HepG2 (cell line): ENCODE data around the gene ANKRD22. TPM values are rescaled to one million over a fixed set of nuclear protein-coding genes. Genes with fewer than 3 reads are reported as not detected.

Experiments used
- ATAC-seq: fragments of 200-7000 bp; cut with Tn5 transposase; 3 replicates; pipeline ENCODE4 v1.9.1; 2020; ENCODE audit warnings: mild to moderate bottlenecking, moderate library complexity
- BruUV-seq: library from RNA; stranded (reverse); fragments of 400-500 nt; replicated peaks from 2 replicates; lab custom pipeline; 2021; lab: Mats Ljungman, UMichigan
- CTCF ChIA-PET: fragments of 300-600 bp; formaldehyde crosslinking; extraction: SDS; loops from one replicate; lab custom pipeline; 2021; ENCODE audit warnings: low total read pairs, inconsistent platforms, low intra/inter-chr PET ratio; lab: Yijun Ruan, JAX
- POLR2A ChIA-PET: fragments of 350-600 bp; sonication (Branson Sonifier 250); formaldehyde crosslinking; loops from one replicate; lab custom pipeline; 2020; ENCODE audit warnings: antibody characterized with exemption, inconsistent platforms; lab: Yijun Ruan, JAX
- DNase-seq: peaks from one replicate; pipeline ENCODE4 v3.0.0-alpha.2; 2015; ENCODE audit warnings: low spot score
- FAIRE-seq: peaks from 3 replicates; lab custom pipeline; 2011; peaks lifted over from hg19 to GRCh38; lab: Jason Lieb, UNC
- H2AFZ ChIP-seq: one replicate; pipeline ENCODE4 v1.6.1; 2011; ENCODE audit warnings: low read length, inconsistent platforms
- H3K27ac ChIP-seq: fragments of 300-600 bp; 3 replicates; pipeline ENCODE4 v1.8.0; 2011; ENCODE audit warnings: mixed run types, mild to moderate bottlenecking, mixed read lengths, low read length, inconsistent platforms; ENCODE audit not compliant: insufficient read depth; ENCODE audit errors: extremely low read length
- H3K27me3 ChIP-seq, 2 experiments: fragments of 200-600 bp in 1 of 2; 2 replicates in 1 of 2; 3 replicates in 1 of 2; pipeline versions ENCODE4 v1.6.0 to v1.8.0; 2011; ENCODE audit warnings: low read length in 2 of 2, mild to moderate bottlenecking in 2 of 2, moderate library complexity in 2 of 2, inconsistent platforms in 1 of 2; ENCODE audit not compliant: insufficient read depth in 2 of 2, control insufficient read depth in 1 of 2
- H3K36me3 ChIP-seq, 2 experiments: fragments of 200-600 bp in 1 of 2; replicated peaks in 1 of 2; 2 replicates in 1 of 2; 3 replicates in 1 of 2; pipeline versions ENCODE4 v1.5.1 to v1.8.0; 2011; ENCODE audit warnings: low read length in 2 of 2, inconsistent platforms in 1 of 2; ENCODE audit not compliant: insufficient read depth in 2 of 2, control insufficient read depth in 1 of 2
- H3K4me1 ChIP-seq: 2 replicates; pipeline ENCODE4 v1.5.1; 2012; ENCODE audit warnings: low read length, inconsistent platforms; ENCODE audit not compliant: insufficient read depth
- H3K4me2 ChIP-seq: 2 replicates; pipeline ENCODE4 v1.6.0; 2011; ENCODE audit warnings: low read depth, low read length, inconsistent platforms
- H3K4me3 ChIP-seq, 3 experiments: fragments of 200-600 bp in 1 of 3; sonication (generic), shearing (Covaris generic) in 1 of 3; replicated peaks in 1 of 3; 2 replicates each; pipeline ENCODE4 v1.5.1; 2011 to 2016; ENCODE audit warnings: low read length in 3 of 3, inconsistent platforms in 2 of 3, low read depth in 2 of 3, mild to moderate bottlenecking in 2 of 3, control low read depth in 1 of 3, mixed read lengths in 1 of 3; ENCODE audit not compliant: insufficient read depth in 1 of 3
- H3K79me2 ChIP-seq: one replicate; pipeline ENCODE4 v1.6.1; 2011; ENCODE audit warnings: low read length, inconsistent platforms; ENCODE audit not compliant: insufficient read depth
- H3K9ac ChIP-seq: 2 replicates; pipeline ENCODE4 v1.6.0; 2011; ENCODE audit warnings: mild to moderate bottlenecking, low read depth, low read length, inconsistent platforms; ENCODE audit not compliant: insufficient read depth
- H3K9me3 ChIP-seq: 2 replicates; pipeline ENCODE4 v1.5.1; 2012; ENCODE audit warnings: mild to moderate bottlenecking, low read length
- H4K20me1 ChIP-seq: 2 replicates; pipeline ENCODE4 v1.6.0; 2011; ENCODE audit warnings: inconsistent platforms, mild to moderate bottlenecking, low read length, moderate library complexity; ENCODE audit not compliant: insufficient read depth
- AFF4 ChIP-seq: sonication (generic); formaldehyde crosslinking; IDR thresholded peaks from 2 replicates; pipeline ENCODE4 v1.4.0; 2020; ENCODE audit warnings: missing genetic modification reagents
- ATF4 ChIP-seq, 2 experiments: fragments of 450-650 bp in 1 of 2; sonication (generic) in 1 of 2; formaldehyde crosslinking; IDR thresholded peaks; 2 replicates each; pipeline versions ENCODE4 v1.5.0 to v1.8.0; 2020 to 2022; ENCODE audit warnings: mild to moderate bottlenecking in 1 of 2, missing genetic modification reagents in 1 of 2
- HCFC1 ChIP-seq: fragments of 150-350 bp; IDR thresholded peaks from 2 replicates; pipeline ENCODE4 v1.6.1; 2014; ENCODE audit warnings: low read depth, low read length
- HMG20A ChIP-seq: IDR thresholded peaks from 2 replicates; pipeline ENCODE4 v1.6.1; 2016; ENCODE audit warnings: borderline replicate concordance
- HMG20B ChIP-seq: conservative IDR thresholded peaks from 2 replicates; pipeline ENCODE4 v1.6.1; 2016; ENCODE audit warnings: missing genetic modification reagents, missing compliant biosample characterization
- MLXIP ChIP-seq: sonication (generic); formaldehyde crosslinking; IDR thresholded peaks from 2 replicates; pipeline ENCODE4 v1.9.0; 2021; ENCODE audit warnings: missing genetic modification reagents, borderline replicate concordance
- ZGPAT ChIP-seq: IDR thresholded peaks from 2 replicates; pipeline ENCODE4 v1.6.1; 2016; ENCODE audit warnings: mild to moderate bottlenecking
- ZNF496 ChIP-seq: sonication (generic); formaldehyde crosslinking; IDR thresholded peaks from 2 replicates; pipeline ENCODE4 v1.8.1; 2023; ENCODE audit warnings: mild to moderate bottlenecking, moderate library complexity, missing genetic modification reagents; ENCODE audit not compliant: insufficient replicate concordance
- ZNF782 ChIP-seq: sonication (generic); formaldehyde crosslinking; IDR thresholded peaks from 2 replicates; pipeline ENCODE4 v1.4.0; 2020; ENCODE audit warnings: missing genetic modification reagents, mild to moderate bottlenecking, borderline replicate concordance
- ZSCAN22 ChIP-seq: sonication (generic); formaldehyde crosslinking; IDR thresholded peaks from 2 replicates; pipeline ENCODE4 v1.4.0; 2020; ENCODE audit warnings: mild to moderate bottlenecking, missing genetic modification reagents
- WGBS: methylation state at CpG from one replicate; pipeline ENCODE4 v1.1.6; 2017; ENCODE audit warnings: low lambda C conversion rate; 5-methylcytosine and 5-hydroxymethylcytosine counted together
- in situ Hi-C: cut with HindIII; loops from 2 replicates; pipeline ENCODE4 v1.10.0; 2017; ENCODE audit warnings: low pct_unique_long_range_greater_than_20kb; ENCODE audit not compliant: extremely low pct_ligation_motif_present
- intact Hi-C: fragments of 100-400 bp; cut with micrococcal nuclease; formaldehyde crosslinking; loops from one replicate; pipeline ENCODE4 v1.10.0; 2022; ENCODE audit not compliant: unreplicated experiment
- polyA plus RNA-seq, 8 experiments: library from polyadenylated mRNA; depleted of rRNA in 3 of 8; stranded (reverse) in 7 of 8; unstranded in 1 of 8; fragments of >200 nt; fragmentation: Illumina TruSeq in 4 of 8; extraction: Trizol in 4 of 8; gene quantifications; 2 replicates each; pipeline versions ENCODE4 v1.2.1 to v1.2.3, GENCODE V29; 2011 to 2016; ENCODE audit warnings: low read depth in 4 of 8, missing spikeins in 1 of 8, mixed read lengths in 1 of 8; ENCODE audit not compliant: insufficient read depth in 1 of 8
- total RNA-seq, 5 experiments: library from RNA; depleted of rRNA; stranded (reverse); fragments of >200 nt; fragmentation: Illumina TruSeq; extraction: Trizol; gene quantifications; 2 replicates each; pipeline ENCODE4 v1.2.3, GENCODE V29; 2016; ENCODE audit warnings: low read depth in 1 of 5
- TF ChIP-seq, protein P1 (sequence below): sonication (generic); formaldehyde crosslinking; IDR thresholded peaks from 2 replicates; pipeline ENCODE4 v1.5.0; 2020; ENCODE audit warnings: missing genetic modification reagents
- TF ChIP-seq, protein P2 (sequence below): conservative IDR thresholded peaks from 2 replicates; pipeline ENCODE4 v1.6.1; 2018; ENCODE audit warnings: missing genetic modification reagents

Gene ANKRD22
- total and polyA plus RNA-seq, 2 of the 13 experiments (the other 11 are each of a cell fraction or from before 2014, with no cell fraction given), result not detected

GRCh38 chr10:88849234-88849633 is 2.4 kb downstream of the ANKRD22 start (continued):
- TF ChIP-seq HCFC1 (no peak), ZSCAN22 (CRISPR knock-in tag) (no peak), MLXIP (CRISPR knock-in tag) (no peak), ZGPAT (no peak)
- TF ChIP-seq, protein P1, sequence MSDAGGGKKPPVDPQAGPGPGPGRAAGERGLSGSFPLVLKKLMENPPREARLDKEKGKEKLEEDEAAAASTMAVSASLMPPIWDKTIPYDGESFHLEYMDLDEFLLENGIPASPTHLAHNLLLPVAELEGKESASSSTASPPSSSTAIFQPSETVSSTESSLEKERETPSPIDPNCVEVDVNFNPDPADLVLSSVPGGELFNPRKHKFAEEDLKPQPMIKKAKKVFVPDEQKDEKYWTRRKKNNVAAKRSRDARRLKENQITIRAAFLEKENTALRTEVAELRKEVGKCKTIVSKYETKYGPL, result no peak

DNA sequence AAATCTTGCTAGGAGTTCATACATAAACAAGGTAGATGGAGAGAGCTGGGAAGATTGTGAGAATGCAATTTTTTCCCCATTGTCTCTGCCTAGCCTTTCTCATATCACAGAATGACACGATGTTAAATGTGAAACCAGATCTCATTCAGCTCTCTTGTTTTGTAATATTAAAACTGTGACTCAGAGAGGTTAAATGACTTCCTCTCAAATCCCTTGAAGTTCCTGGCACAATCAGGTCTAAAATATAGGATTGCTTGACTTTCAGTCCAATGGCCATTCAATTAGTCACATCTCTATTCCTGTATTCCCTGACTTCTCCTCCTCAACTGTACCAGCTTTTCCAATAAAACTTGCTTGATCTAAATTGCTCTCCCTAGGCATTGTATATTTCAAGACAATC is 3.1 kb downstream of the ANKRD22 start:
- Histone ChIP-seq H3K4me3 (no peak overlapping the region), H3K79me2 (no peaks in the 10 kb centered on the region), H3K4me1 (no peaks in the 10 kb centered on the region), H3K9me3 (no peaks in the 10 kb centered on the region), H3K27ac (no peak overlapping the region), H3K27me3 (no peaks in the 10 kb centered on the region; a peak in 1 of 5 replicates), H2AFZ (no peak overlapping the region), H3K4me2 (no peak overlapping the region), H3K36me3 (no peaks in the 10 kb centered on the region), H3K9ac (no peak overlapping the region), H4K20me1 (no peaks in the 10 kb centered on the region)
- CTCF ChIA-PET, result no interaction called here
- POLR2A ChIA-PET, result no interaction called here
- intact Hi-C loops (no loop called here), in situ Hi-C loops (loop anchor here (25.0 kb wide), 1 partner anchor 364 kb away; the partner anchor contains the start of gene CH25H)
- WGBS, result 0% methylated on average over 1 of the region's 1 CpG
- DNase-seq (no peak), ATAC-seq (no peak), FAIRE-seq (no peak)
- BruUV-seq, result no TSS peak
- TF ChIP-seq, protein P2, sequence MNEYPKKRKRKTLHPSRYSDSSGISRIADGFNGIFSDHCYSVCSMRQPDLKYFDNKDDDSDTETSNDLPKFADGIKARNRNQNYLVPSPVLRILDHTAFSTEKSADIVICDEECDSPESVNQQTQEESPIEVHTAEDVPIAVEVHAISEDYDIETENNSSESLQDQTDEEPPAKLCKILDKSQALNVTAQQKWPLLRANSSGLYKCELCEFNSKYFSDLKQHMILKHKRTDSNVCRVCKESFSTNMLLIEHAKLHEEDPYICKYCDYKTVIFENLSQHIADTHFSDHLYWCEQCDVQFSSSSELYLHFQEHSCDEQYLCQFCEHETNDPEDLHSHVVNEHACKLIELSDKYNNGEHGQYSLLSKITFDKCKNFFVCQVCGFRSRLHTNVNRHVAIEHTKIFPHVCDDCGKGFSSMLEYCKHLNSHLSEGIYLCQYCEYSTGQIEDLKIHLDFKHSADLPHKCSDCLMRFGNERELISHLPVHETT (CRISPR knock-in tag), result no peak
- no peak for TF ChIP-seq ZNF496 (CRISPR knock-in tag)
- no peak for TF ChIP-seq AFF4 (CRISPR knock-in tag)
- no peak for TF ChIP-seq ZNF782 (CRISPR knock-in tag)
- TF ChIP-seq HMG20B, result no peak
- no peak for TF ChIP-seq ATF4 (CRISPR knock-in tag; IDR thresholded peaks at IDR 0.05)
- TF ChIP-seq HMG20A, result no peak
